HEK293 (cell line): ENCODE data around the gene RAD21L1.

ENCODE experiments used
- PRDM1 ChIP-seq: fragments of 450-650 bp; formaldehyde crosslinking; IDR thresholded peaks from 2 replicates; pipeline ENCODE4; 2016; ENCODE audit warnings: missing biosample characterization, missing genetic modification characterization
- SETDB1 ChIP-seq: IDR thresholded peaks from one replicate; pipeline ENCODE4 v1.6.1; 2017; ENCODE audit warnings: mild to moderate bottlenecking, low read length, moderate library complexity, mixed read lengths; ENCODE audit not compliant: insufficient read length
- ZNF114 ChIP-seq: fragments of 450-650 bp; formaldehyde crosslinking; IDR thresholded peaks from 2 replicates; pipeline ENCODE4 v1.5.0; 2017; ENCODE audit warnings: missing biosample characterization, missing genetic modification characterization
- ZNF146 ChIP-seq: fragments of 450-650 bp; formaldehyde crosslinking; IDR thresholded peaks from 2 replicates; pipeline ENCODE4 v1.5.1; 2016; ENCODE audit warnings: missing biosample characterization, missing genetic modification characterization
- ZNF501 ChIP-seq: fragments of 450-650 bp; formaldehyde crosslinking; IDR thresholded peaks from 2 replicates; pipeline ENCODE4 v1.5.1; 2016; ENCODE audit warnings: missing biosample characterization, missing genetic modification characterization
- ZNF629 ChIP-seq: fragments of 450-650 bp; formaldehyde crosslinking; IDR thresholded peaks from 2 replicates; pipeline ENCODE4 v1.5.1; 2017; ENCODE audit warnings: missing biosample characterization, missing genetic modification characterization
- ZNF692 ChIP-seq: fragments of 450-650 bp; formaldehyde crosslinking; IDR thresholded peaks from 2 replicates; pipeline ENCODE4 v1.5.1; 2016; ENCODE audit warnings: missing biosample characterization, missing genetic modification characterization
- TF ChIP-seq, protein P1 (sequence below): fragments of 450-650 bp; formaldehyde crosslinking; IDR thresholded peaks from 2 replicates; pipeline ENCODE4 v1.5.1; 2016; ENCODE audit warnings: missing biosample characterization, missing genetic modification characterization
- TF ChIP-seq, protein P2 (sequence below): IDR thresholded peaks from 2 replicates; pipeline ENCODE4 v1.6.1; 2011; ENCODE audit warnings: mild to moderate bottlenecking, low read depth, low read length, borderline replicate concordance

DNA sequence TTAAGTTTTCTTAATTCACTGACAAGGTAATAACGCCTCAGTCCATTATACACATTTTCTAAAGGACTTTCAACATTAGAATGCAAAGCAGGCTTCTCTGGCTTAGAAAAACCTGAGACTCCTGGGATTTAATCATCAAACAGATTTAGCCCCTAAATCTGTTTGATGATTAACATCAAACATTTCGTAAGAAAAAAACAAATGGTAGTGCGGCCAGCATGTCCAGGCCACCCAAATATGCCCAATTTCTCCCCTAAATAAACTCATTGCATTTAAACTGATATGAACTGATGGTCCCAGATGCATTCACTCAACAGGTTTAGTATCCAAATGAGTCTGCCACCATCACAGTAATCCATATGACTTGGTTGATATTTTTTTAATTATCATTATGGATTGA, 47.2 kb upstream of the RAD21L1 start:
- no peak for TF ChIP-seq ZNF146 (tag by site-specific recombination)
- no peak for TF ChIP-seq SETDB1
- TF ChIP-seq ZNF114 (tag by site-specific recombination), result no peak
- TF ChIP-seq PRDM1, result no peak
- no peak for TF ChIP-seq ZNF692 (tag by site-specific recombination)
- TF ChIP-seq, protein P1, sequence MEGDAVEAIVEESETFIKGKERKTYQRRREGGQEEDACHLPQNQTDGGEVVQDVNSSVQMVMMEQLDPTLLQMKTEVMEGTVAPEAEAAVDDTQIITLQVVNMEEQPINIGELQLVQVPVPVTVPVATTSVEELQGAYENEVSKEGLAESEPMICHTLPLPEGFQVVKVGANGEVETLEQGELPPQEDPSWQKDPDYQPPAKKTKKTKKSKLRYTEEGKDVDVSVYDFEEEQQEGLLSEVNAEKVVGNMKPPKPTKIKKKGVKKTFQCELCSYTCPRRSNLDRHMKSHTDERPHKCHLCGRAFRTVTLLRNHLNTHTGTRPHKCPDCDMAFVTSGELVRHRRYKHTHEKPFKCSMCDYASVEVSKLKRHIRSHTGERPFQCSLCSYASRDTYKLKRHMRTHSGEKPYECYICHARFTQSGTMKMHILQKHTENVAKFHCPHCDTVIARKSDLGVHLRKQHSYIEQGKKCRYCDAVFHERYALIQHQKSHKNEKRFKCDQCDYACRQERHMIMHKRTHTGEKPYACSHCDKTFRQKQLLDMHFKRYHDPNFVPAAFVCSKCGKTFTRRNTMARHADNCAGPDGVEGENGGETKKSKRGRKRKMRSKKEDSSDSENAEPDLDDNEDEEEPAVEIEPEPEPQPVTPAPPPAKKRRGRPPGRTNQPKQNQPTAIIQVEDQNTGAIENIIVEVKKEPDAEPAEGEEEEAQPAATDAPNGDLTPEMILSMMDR (tag by site-specific recombination), result no peak
- TF ChIP-seq ZNF629 (tag by site-specific recombination), result no peak
- no peak for TF ChIP-seq ZNF501 (tag by site-specific recombination)
- TF ChIP-seq, protein P2, sequence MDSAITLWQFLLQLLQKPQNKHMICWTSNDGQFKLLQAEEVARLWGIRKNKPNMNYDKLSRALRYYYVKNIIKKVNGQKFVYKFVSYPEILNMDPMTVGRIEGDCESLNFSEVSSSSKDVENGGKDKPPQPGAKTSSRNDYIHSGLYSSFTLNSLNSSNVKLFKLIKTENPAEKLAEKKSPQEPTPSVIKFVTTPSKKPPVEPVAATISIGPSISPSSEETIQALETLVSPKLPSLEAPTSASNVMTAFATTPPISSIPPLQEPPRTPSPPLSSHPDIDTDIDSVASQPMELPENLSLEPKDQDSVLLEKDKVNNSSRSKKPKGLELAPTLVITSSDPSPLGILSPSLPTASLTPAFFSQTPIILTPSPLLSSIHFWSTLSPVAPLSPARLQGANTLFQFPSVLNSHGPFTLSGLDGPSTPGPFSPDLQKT, result no peak
